Osteoblast (primary cell): ENCODE results near the gene CCDC116. TPM values are rescaled to one million over a fixed set of nuclear protein-coding genes. Genes with fewer than 3 reads are reported as not detected.

ENCODE experiments used
- DNase-seq: peaks from one replicate; pipeline ENCODE4 v3.0.0; 2011; ENCODE audit warnings: low spot score, mixed read lengths; ENCODE audit not compliant: insufficient read length; ENCODE audit errors: missing footprints
- H2AFZ ChIP-seq: 2 replicates; pipeline ENCODE4 v1.6.0; 2011; ENCODE audit warnings: mild to moderate bottlenecking, low read length
- H3K27ac ChIP-seq: 2 replicates; pipeline ENCODE4 v1.5.1; 2011; ENCODE audit warnings: mild to moderate bottlenecking, low read depth, low read length, moderate library complexity
- H3K27me3 ChIP-seq: 2 replicates; pipeline ENCODE4 v1.6.0; 2012; ENCODE audit warnings: mild to moderate bottlenecking, control low read depth, inconsistent platforms, low read length, moderate library complexity; ENCODE audit not compliant: insufficient read depth
- H3K36me3 ChIP-seq: 2 replicates; pipeline ENCODE4 v1.5.1; 2011; ENCODE audit warnings: mild to moderate bottlenecking, low read length, control low read depth, moderate library complexity; ENCODE audit not compliant: insufficient read depth
- H3K4me1 ChIP-seq: 2 replicates; pipeline ENCODE4 v1.5.1; 2011; ENCODE audit warnings: mild to moderate bottlenecking, low read length, control low read depth, moderate library complexity; ENCODE audit not compliant: insufficient read depth
- H3K4me2 ChIP-seq: 2 replicates; pipeline ENCODE4 v1.6.0; 2011; ENCODE audit warnings: mild to moderate bottlenecking, low read length; ENCODE audit not compliant: insufficient read depth
- H3K4me3 ChIP-seq: fragments of 200-600 bp; sonication (generic); 3 replicates; pipeline ENCODE4 v1.5.1; 2012; ENCODE audit warnings: mild to moderate bottlenecking, low read length, inconsistent platforms; ENCODE audit not compliant: insufficient read depth
- H3K79me2 ChIP-seq: 2 replicates; pipeline ENCODE4 v1.6.0; 2012; ENCODE audit warnings: mild to moderate bottlenecking, low read length, control low read depth, inconsistent platforms; ENCODE audit not compliant: insufficient read depth
- H3K9me3 ChIP-seq: 2 replicates; pipeline ENCODE4 v1.5.1; 2011; ENCODE audit warnings: low read depth, low read length, control low read depth
- H4K20me1 ChIP-seq: 2 replicates; pipeline ENCODE4 v1.6.0; 2012; ENCODE audit warnings: mild to moderate bottlenecking, low read length, control low read depth; ENCODE audit not compliant: insufficient read depth
- CTCF ChIP-seq: IDR thresholded peaks from 2 replicates; pipeline ENCODE4 v1.5.1; 2011; ENCODE audit warnings: mild to moderate bottlenecking, low read depth, low read length, moderate library complexity; ENCODE audit errors: extremely low read depth
- total RNA-seq: library from RNA; depleted of rRNA; stranded (reverse); fragments of >200 nt; gene quantifications from 2 replicates; pipeline ENCODE4 v1.2.3, GENCODE V29; 2012

CCDC116 gene
- total RNA-seq, 1 donor: 0.36 TPM

GRCh38 chr22:21652547-21653545 lies 20.3 kb downstream of the CCDC116 start:
- no peak for TF ChIP-seq CTCF
- H3K4me2 ChIP-seq: peak overlapping the region; percentile 97
- H3K79me2 ChIP-seq: no peaks in the 10 kb centered on the region
- H3K4me1 ChIP-seq: peaks cover 12% of the 10 kb centered on the region
- DNase-seq: no peak
- H3K4me3 ChIP-seq: peak overlapping the region; percentile 91
- H3K9me3 ChIP-seq: no peaks in the 10 kb centered on the region
- no peaks in the 10 kb centered on the region for H4K20me1 ChIP-seq
- no peaks in the 10 kb centered on the region for H3K27me3 ChIP-seq
- peaks cover 8% of the 10 kb centered on the region for H3K36me3 ChIP-seq
- H3K27ac ChIP-seq: peak overlapping the region; percentile 28
- peak overlapping the region; percentile 93 for H2AFZ ChIP-seq

- no peaks in the 10 kb centered on the region for H3K9me3 ChIP-seq
- peak overlapping the region; percentile 70 for H2AFZ ChIP-seq
- H3K27ac ChIP-seq: no peak overlapping the region
- no peaks in the 10 kb centered on the region for H3K79me2 ChIP-seq
- no peaks in the 10 kb centered on the region for H4K20me1 ChIP-seq
- no peak for TF ChIP-seq CTCF
- H3K4me3 ChIP-seq: peak overlapping the region; percentile 68
- peaks cover 3% of the 10 kb centered on the region for H3K36me3 ChIP-seq
- peaks cover 8% of the 10 kb centered on the region for H3K27me3 ChIP-seq
- H3K4me1 ChIP-seq: peaks cover 6% of the 10 kb centered on the region
- no peak for DNase-seq
- peak overlapping the region; percentile 71 for H3K4me2 ChIP-seq
These were observed 24.4 kb downstream of the CCDC116 start for GRCh38 chr22:21657020-21657359.

- H2AFZ ChIP-seq: peak overlapping the region; percentile 70
- H3K27ac ChIP-seq: no peak overlapping the region
- H3K27me3 ChIP-seq: peaks cover 8% of the 10 kb centered on the region
- no peaks in the 10 kb centered on the region for H3K9me3 ChIP-seq
- peaks cover 6% of the 10 kb centered on the region for H3K4me1 ChIP-seq
- no peaks in the 10 kb centered on the region for H4K20me1 ChIP-seq
- peak overlapping the region; percentile 68 for H3K4me3 ChIP-seq
- peak overlapping the region; percentile 71 for H3K4me2 ChIP-seq
- H3K79me2 ChIP-seq: no peaks in the 10 kb centered on the region
- no peak for TF ChIP-seq CTCF
- H3K36me3 ChIP-seq: peaks cover 3% of the 10 kb centered on the region
- DNase-seq: peak; percentile 96
These were observed 24.9 kb downstream of the CCDC116 start for GRCh38 chr22:21657360-21658032.
